NCI-H82 treated with DMSO at 0.1 percent for 48 hours (cell line): ENCODE results near the gene ZDHHC13.

ENCODE experiments used
- DNase-seq: peaks from one replicate; lab custom pipeline; 2025; ENCODE audit not compliant: unreplicated experiment; lab: John Stamatoyannopoulos, UW

Gene ZDHHC13

GRCh38 chr11:19163617-19164016, 46.6 kb downstream of the ZDHHC13 start:
- no peak for DNase-seq

GRCh38 chr11:19164230-19164855, 47.4 kb downstream of the ZDHHC13 start:
- DNase-seq = no peak

- no peak for DNase-seq
Measured at GRCh38 chr11:19164881-19165280, 47.9 kb downstream of the ZDHHC13 start.

- no peak for DNase-seq
Measured at GRCh38 chr11:19168090-19168489, 51.1 kb downstream of the ZDHHC13 start.

GRCh38 chr11:19173004-19173689, 56.2 kb downstream of the ZDHHC13 start:
- no peak for DNase-seq

- DNase-seq = no peak
Measured at GRCh38 chr11:19173964-19174638, 57.1 kb downstream of the ZDHHC13 start.

- no peak for DNase-seq
Measured at GRCh38 chr11:19176629-19177186, 59.7 kb downstream of the ZDHHC13 start.

- DNase-seq = no peak
Measured at GRCh38 chr11:19181531-19182261, 64.7 kb downstream of the ZDHHC13 start.

GRCh38 chr11:19183646-19184045, 66.7 kb downstream of the ZDHHC13 start:
- DNase-seq = peak; percentile 8

GRCh38 chr11:19185036-19185435, 68.1 kb downstream of the ZDHHC13 start:
- no peak for DNase-seq

GRCh38 chr11:19185516-19186052, 68.6 kb downstream of the ZDHHC13 start:
- DNase-seq = no peak

- DNase-seq = no peak
Measured at GRCh38 chr11:19187114-19187832, 70.3 kb downstream of the ZDHHC13 start.

- DNase-seq = no peak
Measured at GRCh38 chr11:19187833-19188258, 70.9 kb downstream of the ZDHHC13 start.

- no peak for DNase-seq
Measured at GRCh38 chr11:19191530-19192169, 74.7 kb downstream of the ZDHHC13 start.

GRCh38 chr11:19193916-19194315, 76.9 kb downstream of the ZDHHC13 start:
- no peak for DNase-seq

GRCh38 chr11:19194620-19195308, 77.8 kb downstream of the ZDHHC13 start:
- no peak for DNase-seq

GRCh38 chr11:19196432-19196831, 79.5 kb downstream of the ZDHHC13 start:
- no peak for DNase-seq

GRCh38 chr11:19199048-19199447, 82.1 kb downstream of the ZDHHC13 start:
- DNase-seq = no peak

- no peak for DNase-seq
Measured at GRCh38 chr11:19199771-19200170, 82.8 kb downstream of the ZDHHC13 start.
